ENCODE measurements around the gene CDC25A.
"Not testable (repeated sequence)": the region's sequence is repeated elsewhere in the genome, so short reads cannot be mapped to it uniquely, and the experiment has no call there.

CDC25A gene

GRCh38 chr3:48219543-48219942, 31.3 kb upstream of the CDC25A start:
- H3K27ac ChIP-seq (ENCODE audit: low read depth, low read length) = no peak overlapping the region
- no peaks in the 10 kb centered on the region for H3K36me3 ChIP-seq (ENCODE audit: control insufficient read depth in 5 of 5, insufficient read depth in 5 of 5, low read length in 5 of 5)
- peaks cover 15 to 51% (median 43%) of the 10 kb centered on the region in 5 donors for H3K4me1 ChIP-seq (ENCODE audit: control insufficient read depth in 5 of 5, insufficient read depth in 5 of 5, low read length in 5 of 5)
- H3K27me3 ChIP-seq (ENCODE audit: control insufficient read depth in 5 of 5, insufficient read depth in 4 of 5, low read length in 5 of 5) = no peaks in the 10 kb centered on the region
- H3K9ac ChIP-seq (ENCODE audit: low read length in 5 of 5) = no peak overlapping the region
- H3K4me3 ChIP-seq (ENCODE audit: low read depth in 1 of 5, low read length in 5 of 5) = no peak overlapping the region
- H3K9me3 ChIP-seq (ENCODE audit: control insufficient read depth in 5 of 5, low read length in 5 of 5) = no peaks in the 10 kb centered on the region

- Histone ChIP-seq H3K4me1 (ENCODE audit: control insufficient read depth in 5 of 5, insufficient read depth in 5 of 5, low read length in 5 of 5) (peaks cover 15 to 55% (median 48%) of the 10 kb centered on the region in 5 donors), H3K9me3 (ENCODE audit: control insufficient read depth in 5 of 5, low read length in 5 of 5) (no peaks in the 10 kb centered on the region), H3K27ac (ENCODE audit: low read depth, low read length) (no peak overlapping the region), H3K36me3 (ENCODE audit: control insufficient read depth in 5 of 5, insufficient read depth in 5 of 5, low read length in 5 of 5) (no peaks in the 10 kb centered on the region), H3K4me3 (ENCODE audit: low read depth in 1 of 5, low read length in 5 of 5) (no peak overlapping the region), H3K9ac (ENCODE audit: low read length in 5 of 5) (no peak overlapping the region), H3K27me3 (ENCODE audit: control insufficient read depth in 5 of 5, insufficient read depth in 4 of 5, low read length in 5 of 5) (no peaks in the 10 kb centered on the region)
Observed at GRCh38 chr3:48218537-48218936, 30.3 kb upstream of the CDC25A start.

- H3K27me3 ChIP-seq (ENCODE audit: control insufficient read depth in 5 of 5, insufficient read depth in 4 of 5, low read length in 5 of 5) = no peaks in the 10 kb centered on the region
- H3K27ac ChIP-seq (ENCODE audit: low read depth, low read length) = peak overlapping the region; percentile 21
- no peak overlapping the region for H3K4me3 ChIP-seq (ENCODE audit: low read depth in 1 of 5, low read length in 5 of 5)
- H3K9ac ChIP-seq (ENCODE audit: low read length in 5 of 5) = no peak overlapping the region
- no peaks in the 10 kb centered on the region for H3K9me3 ChIP-seq (ENCODE audit: control insufficient read depth in 5 of 5, low read length in 5 of 5)
- H3K36me3 ChIP-seq (ENCODE audit: control insufficient read depth in 5 of 5, insufficient read depth in 5 of 5, low read length in 5 of 5) = no peaks in the 10 kb centered on the region
- peaks cover 15 to 55% (median 48%) of the 10 kb centered on the region in 5 donors for H3K4me1 ChIP-seq (ENCODE audit: control insufficient read depth in 5 of 5, insufficient read depth in 5 of 5, low read length in 5 of 5)
Observed at GRCh38 chr3:48217449-48217848, 29.2 kb upstream of the CDC25A start.

GRCh38 chr3:48215876-48216275, 27.7 kb upstream of the CDC25A start:
- no peaks in the 10 kb centered on the region for H3K27me3 ChIP-seq (ENCODE audit: control insufficient read depth in 5 of 5, insufficient read depth in 4 of 5, low read length in 5 of 5)
- peak overlapping the region; percentile 92 for H3K27ac ChIP-seq (ENCODE audit: low read depth, low read length)
- H3K4me3 ChIP-seq (ENCODE audit: low read depth in 1 of 5, low read length in 5 of 5) = peak overlapping the region in 1 of 5 donors; percentile 15
- no peaks in the 10 kb centered on the region for H3K9me3 ChIP-seq (ENCODE audit: control insufficient read depth in 5 of 5, low read length in 5 of 5)
- no peaks in the 10 kb centered on the region for H3K36me3 ChIP-seq (ENCODE audit: control insufficient read depth in 5 of 5, insufficient read depth in 5 of 5, low read length in 5 of 5)
- H3K9ac ChIP-seq (ENCODE audit: low read length in 5 of 5) = peak overlapping the region in 1 of 5 donors; percentile 18
- peaks cover 15 to 55% (median 48%) of the 10 kb centered on the region in 5 donors for H3K4me1 ChIP-seq (ENCODE audit: control insufficient read depth in 5 of 5, insufficient read depth in 5 of 5, low read length in 5 of 5)

- no peaks in the 10 kb centered on the region for H3K27me3 ChIP-seq (ENCODE audit: control insufficient read depth in 5 of 5, insufficient read depth in 4 of 5, low read length in 5 of 5)
- H3K4me1 ChIP-seq (ENCODE audit: control insufficient read depth in 5 of 5, insufficient read depth in 5 of 5, low read length in 5 of 5) = peaks cover 15 to 55% (median 48%) of the 10 kb centered on the region in 5 donors
- H3K9ac ChIP-seq (ENCODE audit: low read length in 5 of 5) = peak overlapping the region in 4 of 5 donors; percentile 1 to 66 (median 38)
- no peaks in the 10 kb centered on the region for H3K9me3 ChIP-seq (ENCODE audit: control insufficient read depth in 5 of 5, low read length in 5 of 5)
- H3K4me3 ChIP-seq (ENCODE audit: low read depth in 1 of 5, low read length in 5 of 5) = peak overlapping the region in 2 of 5 donors; percentile 19 to 41
- H3K36me3 ChIP-seq (ENCODE audit: control insufficient read depth in 5 of 5, insufficient read depth in 5 of 5, low read length in 5 of 5) = no peaks in the 10 kb centered on the region
- H3K27ac ChIP-seq (ENCODE audit: low read depth, low read length) = peak overlapping the region; percentile 92
Observed at GRCh38 chr3:48215466-48215865, 27.2 kb upstream of the CDC25A start.

GRCh38 chr3:48215019-48215418, 26.8 kb upstream of the CDC25A start:
- H3K36me3 ChIP-seq (ENCODE audit: control insufficient read depth in 5 of 5, insufficient read depth in 5 of 5, low read length in 5 of 5) = no peaks in the 10 kb centered on the region
- H3K9ac ChIP-seq (ENCODE audit: low read length in 5 of 5) = peak overlapping the region in 4 of 5 donors; percentile 1 to 66 (median 56)
- peak overlapping the region; percentile 92 for H3K27ac ChIP-seq (ENCODE audit: low read depth, low read length)
- H3K9me3 ChIP-seq (ENCODE audit: control insufficient read depth in 5 of 5, low read length in 5 of 5) = no peaks in the 10 kb centered on the region
- peak overlapping the region in 2 of 5 donors; percentile 19 to 41 for H3K4me3 ChIP-seq (ENCODE audit: low read depth in 1 of 5, low read length in 5 of 5)
- peaks cover 15 to 55% (median 48%) of the 10 kb centered on the region in 5 donors for H3K4me1 ChIP-seq (ENCODE audit: control insufficient read depth in 5 of 5, insufficient read depth in 5 of 5, low read length in 5 of 5)
- no peaks in the 10 kb centered on the region for H3K27me3 ChIP-seq (ENCODE audit: control insufficient read depth in 5 of 5, insufficient read depth in 4 of 5, low read length in 5 of 5)

GRCh38 chr3:48214225-48214624, 26.0 kb upstream of the CDC25A start:
- Histone ChIP-seq H3K4me1 (ENCODE audit: control insufficient read depth in 5 of 5, insufficient read depth in 5 of 5, low read length in 5 of 5) (peaks cover 14 to 47% (median 43%) of the 10 kb centered on the region in 5 donors), H3K27me3 (ENCODE audit: control insufficient read depth in 5 of 5, insufficient read depth in 4 of 5, low read length in 5 of 5) (no peaks in the 10 kb centered on the region)

GRCh38 chr3:48211776-48212175, 23.6 kb upstream of the CDC25A start:
- H3K4me3 ChIP-seq (ENCODE audit: low read depth in 1 of 5, low read length in 5 of 5); H3K27me3 ChIP-seq (ENCODE audit: control insufficient read depth in 5 of 5, insufficient read depth in 4 of 5, low read length in 5 of 5); H3K9ac ChIP-seq (ENCODE audit: low read length in 5 of 5); H3K36me3 ChIP-seq (ENCODE audit: control insufficient read depth in 5 of 5, insufficient read depth in 5 of 5, low read length in 5 of 5); H3K27ac ChIP-seq (ENCODE audit: low read depth, low read length); H3K9me3 ChIP-seq (ENCODE audit: control insufficient read depth in 5 of 5, low read length in 5 of 5): not testable (repeated sequence)
- peaks cover 10 to 32% (median 26%) of the 10 kb centered on the region in 5 donors for H3K4me1 ChIP-seq (ENCODE audit: control insufficient read depth in 5 of 5, insufficient read depth in 5 of 5, low read length in 5 of 5)

More at GRCh38 chr3:48214225-48214624, 26.0 kb upstream of the CDC25A start:
- H3K9me3 ChIP-seq (ENCODE audit: control insufficient read depth in 5 of 5, low read length in 5 of 5) = no peaks in the 10 kb centered on the region
- no peaks in the 10 kb centered on the region for H3K36me3 ChIP-seq (ENCODE audit: control insufficient read depth in 5 of 5, insufficient read depth in 5 of 5, low read length in 5 of 5)
- no peak overlapping the region for H3K4me3 ChIP-seq (ENCODE audit: low read depth in 1 of 5, low read length in 5 of 5)
- no peak overlapping the region for H3K27ac ChIP-seq (ENCODE audit: low read depth, low read length)
- no peak overlapping the region for H3K9ac ChIP-seq (ENCODE audit: low read length in 5 of 5)

GRCh38 chr3:48210534-48210933, 22.3 kb upstream of the CDC25A start:
- not testable (repeated sequence) for H3K27me3 ChIP-seq (ENCODE audit: control insufficient read depth in 5 of 5, insufficient read depth in 4 of 5, low read length in 5 of 5); H3K9me3 ChIP-seq (ENCODE audit: control insufficient read depth in 5 of 5, low read length in 5 of 5); H3K36me3 ChIP-seq (ENCODE audit: control insufficient read depth in 5 of 5, insufficient read depth in 5 of 5, low read length in 5 of 5); H3K27ac ChIP-seq (ENCODE audit: low read depth, low read length); H3K4me3 ChIP-seq (ENCODE audit: low read depth in 1 of 5, low read length in 5 of 5); H3K9ac ChIP-seq (ENCODE audit: low read length in 5 of 5)
- peaks cover 5 to 20% (median 14%) of the 10 kb centered on the region in 5 donors for H3K4me1 ChIP-seq (ENCODE audit: control insufficient read depth in 5 of 5, insufficient read depth in 5 of 5, low read length in 5 of 5)

- peaks cover 0 to 9% (median 3%) of the 10 kb centered on the region in 5 donors for H3K4me1 ChIP-seq (ENCODE audit: control insufficient read depth in 5 of 5, insufficient read depth in 5 of 5, low read length in 5 of 5)
- no peaks in the 10 kb centered on the region for H3K36me3 ChIP-seq (ENCODE audit: control insufficient read depth in 5 of 5, insufficient read depth in 5 of 5, low read length in 5 of 5)
- no peaks in the 10 kb centered on the region for H3K9me3 ChIP-seq (ENCODE audit: control insufficient read depth in 5 of 5, low read length in 5 of 5)
- H3K4me3 ChIP-seq (ENCODE audit: low read depth in 1 of 5, low read length in 5 of 5) = no peak overlapping the region
- no peak overlapping the region for H3K9ac ChIP-seq (ENCODE audit: low read length in 5 of 5)
- no peak overlapping the region for H3K27ac ChIP-seq (ENCODE audit: low read depth, low read length)
- H3K27me3 ChIP-seq (ENCODE audit: control insufficient read depth in 5 of 5, insufficient read depth in 4 of 5, low read length in 5 of 5) = no peaks in the 10 kb centered on the region
Observed at GRCh38 chr3:48209445-48209844, 21.2 kb upstream of the CDC25A start.

Measured in subcutaneous abdominal adipose tissue (tissue), 5 donors.